ENCODE measurements around the gene PRDM1.

The PRDM1 gene

DNA sequence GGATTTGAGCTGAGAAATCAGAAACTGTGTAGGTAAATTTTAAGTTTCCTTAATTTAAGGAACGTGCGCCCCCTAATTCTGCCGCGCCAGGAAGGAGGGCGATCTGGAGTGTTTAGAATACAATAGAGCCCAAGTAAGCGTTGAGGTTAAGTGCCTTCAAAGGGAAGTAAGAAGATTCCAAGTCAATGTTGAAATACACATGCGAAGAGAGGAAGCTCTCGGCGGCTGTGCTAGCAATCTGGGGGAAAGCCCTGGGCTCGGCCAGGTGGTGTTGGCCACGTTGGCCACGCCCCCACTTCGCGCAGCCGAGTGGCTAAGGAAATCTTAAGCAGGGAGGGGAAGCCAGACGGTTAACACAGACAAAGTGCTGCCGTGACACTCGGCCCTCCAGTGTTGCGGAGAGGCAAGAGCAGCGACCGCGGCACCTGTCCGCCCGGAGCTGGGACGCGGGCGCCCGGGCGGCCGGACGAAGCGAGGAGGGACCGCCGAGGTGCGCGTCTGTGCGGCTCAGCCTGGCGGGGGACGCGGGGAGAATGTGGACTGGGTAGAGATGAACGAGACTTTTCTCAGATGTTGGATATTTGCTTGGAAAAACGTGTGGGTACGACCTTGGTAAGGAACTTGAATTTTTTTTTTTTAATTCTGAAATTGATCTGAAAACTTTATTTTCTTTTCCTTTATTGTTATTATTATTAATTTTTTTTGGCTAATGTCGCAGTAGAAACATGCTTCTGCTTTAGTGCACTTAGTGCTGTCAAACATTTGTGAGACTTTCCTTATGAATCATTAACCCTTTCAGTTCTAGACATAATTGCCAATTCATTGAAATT, at the start of gene PRDM1:
Gene PRDM1, plus strand, starts transcription at position 353 of the 830 bp plus-strand sequence. Its CDS starts 218 bp downstream, at position 571.
- Mint-ChIP-seq H3K9me3 (no peaks in the 10 kb centered on the region), H3K4me3 (peak within 1 kb of the TSS; percentile 94), H3K27me3 (peaks cover 20% of the 10 kb centered on the region), H3K4me1 (peaks cover 87% of the 10 kb centered on the region), H3K27ac (peak within 1 kb of the TSS; percentile 66), H3K36me3 (peaks cover 1% of the 10 kb centered on the region)

DNA sequence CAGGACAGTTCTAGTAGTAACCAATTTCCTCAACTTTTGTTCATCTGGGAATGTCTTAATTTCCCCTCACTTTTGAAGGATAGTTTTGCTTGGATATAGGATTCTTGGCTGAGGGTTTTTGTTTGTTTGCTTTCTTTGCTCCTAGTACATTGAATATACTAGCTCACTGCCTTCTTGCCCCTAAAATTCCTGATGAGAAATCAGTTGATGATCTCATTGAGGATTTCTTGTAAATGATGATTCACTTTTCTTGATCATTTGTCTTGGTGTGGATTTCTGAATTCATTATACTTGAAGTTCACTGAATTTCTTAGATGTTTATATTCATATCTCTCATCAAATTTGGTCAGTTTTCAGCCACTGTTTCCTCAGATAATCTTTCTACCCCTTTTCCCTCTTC, 49.1 kb upstream of the PRDM1 start:
- peaks cover 9% of the 10 kb centered on the region for H3K4me1 Mint-ChIP-seq
- H3K27ac Mint-ChIP-seq = no peak overlapping the region
- H3K9me3 Mint-ChIP-seq = peaks cover 13% of the 10 kb centered on the region
- peaks cover 7% of the 10 kb centered on the region for H3K36me3 Mint-ChIP-seq
- H3K27me3 Mint-ChIP-seq = no peaks in the 10 kb centered on the region
- peak overlapping the region; percentile 2 for H3K4me3 Mint-ChIP-seq

DNA sequence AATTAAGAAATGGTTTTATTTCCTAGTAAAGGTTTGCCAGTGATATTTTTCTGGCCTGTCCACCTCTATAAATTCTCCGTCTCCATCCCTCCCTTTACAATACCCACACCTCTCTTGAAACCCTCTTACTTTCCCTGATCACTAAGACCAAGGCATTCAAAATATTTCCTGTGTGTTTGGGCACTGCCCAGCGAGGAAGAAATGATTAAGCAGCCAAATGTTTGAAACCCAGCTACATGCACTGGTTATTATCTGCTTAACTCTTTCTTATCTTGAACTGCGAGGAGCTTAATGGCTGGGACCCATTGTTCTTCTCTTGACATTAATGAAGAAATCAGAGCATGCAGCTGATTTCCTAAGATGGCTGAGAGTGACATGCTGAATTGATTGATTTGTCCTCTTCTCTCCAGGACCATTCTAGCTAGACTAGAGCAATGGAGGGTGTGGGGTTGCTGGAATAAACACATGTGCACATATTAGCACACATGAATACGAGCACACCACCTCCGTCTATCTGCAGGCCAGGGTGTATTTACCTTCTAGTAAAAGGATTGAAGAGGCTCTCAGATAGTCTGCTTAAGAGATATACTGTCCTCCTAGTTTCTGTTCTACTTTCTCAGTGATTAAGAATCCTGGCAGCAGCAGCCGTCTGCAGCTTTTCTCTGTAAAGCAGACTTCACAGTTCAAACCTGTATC, 46.1 kb upstream of the PRDM1 start:
- Mint-ChIP-seq H3K9me3 (peaks cover 13% of the 10 kb centered on the region), H3K36me3 (peaks cover 7% of the 10 kb centered on the region), H3K27ac (no peak overlapping the region), H3K4me1 (peaks cover 9% of the 10 kb centered on the region), H3K27me3 (no peaks in the 10 kb centered on the region), H3K4me3 (no peak overlapping the region)

DNA sequence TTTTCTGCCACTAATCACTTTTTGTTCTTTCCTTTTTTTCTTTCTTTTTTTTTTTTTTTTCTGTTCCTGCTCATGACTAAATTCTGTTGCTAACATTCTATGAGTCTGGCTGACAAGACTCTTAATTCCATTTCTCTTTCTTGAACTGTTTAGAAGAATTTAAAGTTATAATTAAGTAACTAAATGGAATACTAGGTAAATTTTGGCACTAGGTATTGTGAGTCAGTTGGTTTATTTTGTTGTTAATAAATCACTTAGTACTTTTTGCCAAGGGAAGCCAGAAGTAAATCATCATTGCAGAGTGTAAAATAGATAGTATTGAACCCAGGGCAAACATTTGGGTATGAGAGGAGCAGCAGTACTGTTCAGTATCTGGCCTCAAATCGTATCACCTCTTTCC, 42.0 kb upstream of the PRDM1 start:
- Mint-ChIP-seq H3K27ac (no peak overlapping the region), H3K9me3 (no peaks in the 10 kb centered on the region), H3K4me1 (no peaks in the 10 kb centered on the region), H3K36me3 (no peaks in the 10 kb centered on the region), H3K27me3 (no peaks in the 10 kb centered on the region), H3K4me3 (no peak overlapping the region)

DNA sequence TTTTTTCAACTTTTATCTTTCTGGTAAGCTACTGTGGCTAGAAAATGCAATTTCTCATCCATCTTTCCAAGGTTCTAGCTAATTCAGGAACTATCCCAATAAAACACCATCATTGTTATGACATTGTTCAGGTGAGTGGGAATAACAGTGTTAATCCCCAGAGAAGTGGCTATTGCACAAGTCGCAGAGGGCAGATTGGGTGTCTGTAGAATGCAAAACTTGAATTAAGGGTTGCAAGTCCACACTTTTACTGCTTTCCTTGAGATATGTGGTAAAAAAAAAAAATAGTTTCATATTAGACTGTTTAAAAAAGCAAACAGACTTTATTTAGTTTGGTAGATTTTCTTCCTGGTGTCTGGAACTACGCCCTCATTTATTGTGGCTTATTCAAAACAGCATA, 41.1 kb upstream of the PRDM1 start:
- H3K4me1 Mint-ChIP-seq = no peaks in the 10 kb centered on the region
- no peak overlapping the region for H3K4me3 Mint-ChIP-seq
- no peaks in the 10 kb centered on the region for H3K36me3 Mint-ChIP-seq
- no peak overlapping the region for H3K27ac Mint-ChIP-seq
- no peaks in the 10 kb centered on the region for H3K27me3 Mint-ChIP-seq
- H3K9me3 Mint-ChIP-seq = no peaks in the 10 kb centered on the region

DNA sequence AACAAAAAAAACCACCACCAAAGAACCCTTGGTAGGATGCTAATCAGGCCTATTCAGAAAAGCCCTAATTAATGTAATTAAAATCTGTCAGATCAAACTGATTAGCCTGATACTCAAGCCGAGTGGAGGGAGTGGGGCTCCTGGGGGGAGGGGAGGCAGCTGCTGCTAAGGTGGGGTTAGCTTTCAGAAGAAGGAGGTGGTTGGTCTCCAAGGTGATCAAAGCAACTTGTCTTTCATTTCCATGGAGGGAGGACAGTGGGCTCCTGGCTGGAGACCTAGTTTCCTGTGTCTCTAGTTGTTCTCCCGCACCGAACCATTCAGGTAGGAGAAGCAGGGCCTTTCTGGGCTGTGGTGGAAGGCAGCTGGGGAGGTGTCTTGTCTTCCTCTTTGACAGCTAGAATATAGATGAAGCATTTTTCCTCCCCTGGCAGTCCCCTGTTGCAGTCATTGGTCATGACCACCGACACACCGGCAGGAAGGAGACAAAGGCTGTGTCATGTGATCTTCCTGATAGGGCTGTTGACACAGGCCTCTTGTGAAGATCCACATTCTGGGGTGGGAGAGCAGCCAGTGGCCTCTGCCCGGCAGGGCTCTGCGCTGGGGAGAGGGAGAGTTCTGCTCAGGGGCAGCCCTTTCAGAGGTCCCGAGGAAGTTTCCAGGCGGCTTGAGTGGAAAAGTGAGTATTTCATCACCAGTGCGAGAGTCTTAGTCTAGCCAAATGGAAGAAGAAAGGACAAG, 39.9 kb upstream of the PRDM1 start:
- H3K9me3 Mint-ChIP-seq = no peaks in the 10 kb centered on the region
- no peaks in the 10 kb centered on the region for H3K27me3 Mint-ChIP-seq
- H3K4me3 Mint-ChIP-seq = no peak overlapping the region
- no peaks in the 10 kb centered on the region for H3K36me3 Mint-ChIP-seq
- H3K4me1 Mint-ChIP-seq = peaks cover 7% of the 10 kb centered on the region
- no peak overlapping the region for H3K27ac Mint-ChIP-seq

DNA sequence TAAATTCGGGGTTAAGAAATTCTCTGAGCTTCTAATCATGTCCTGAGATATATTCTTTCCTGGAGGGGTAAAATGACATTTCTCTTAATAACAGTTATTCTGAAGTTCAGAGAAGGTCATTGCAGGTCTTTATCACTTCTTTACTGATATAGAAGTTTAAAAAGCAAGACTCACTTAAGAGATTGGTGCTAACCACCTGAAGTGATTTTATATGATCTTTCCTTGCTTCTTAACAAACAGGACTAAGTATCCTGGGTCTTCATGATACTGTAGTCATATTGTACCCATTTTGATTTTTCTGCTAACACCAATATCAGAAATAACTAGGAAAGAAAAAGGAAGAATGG, 39.3 kb upstream of the PRDM1 start:
- Mint-ChIP-seq H3K9me3 (no peaks in the 10 kb centered on the region), H3K27me3 (no peaks in the 10 kb centered on the region), H3K36me3 (no peaks in the 10 kb centered on the region), H3K27ac (no peak overlapping the region), H3K4me3 (no peak overlapping the region), H3K4me1 (peaks cover 11% of the 10 kb centered on the region)

DNA sequence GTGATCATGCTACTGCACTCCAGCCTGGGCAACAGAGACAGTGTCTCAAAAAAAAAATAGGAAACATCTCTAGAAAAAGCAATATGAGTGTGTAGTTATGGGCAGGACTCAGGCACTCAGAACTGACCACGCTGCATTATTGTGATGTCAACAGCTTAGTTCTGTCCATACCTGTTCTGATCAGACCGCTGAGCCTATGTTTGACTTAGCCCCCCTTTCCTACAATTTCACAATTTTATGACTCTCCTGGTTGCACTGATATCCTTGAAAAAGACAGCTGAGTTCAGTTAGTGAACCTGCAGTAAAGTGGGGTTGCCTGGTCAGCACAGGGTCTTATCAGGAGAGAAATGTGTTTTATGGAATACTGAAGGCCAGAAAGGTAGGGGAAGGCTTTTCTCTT, 37.8 kb upstream of the PRDM1 start:
- Mint-ChIP-seq H3K9me3 (no peaks in the 10 kb centered on the region), H3K27me3 (no peaks in the 10 kb centered on the region), H3K4me1 (peaks cover 11% of the 10 kb centered on the region), H3K4me3 (no peak overlapping the region), H3K36me3 (no peaks in the 10 kb centered on the region), H3K27ac (no peak overlapping the region)

DNA sequence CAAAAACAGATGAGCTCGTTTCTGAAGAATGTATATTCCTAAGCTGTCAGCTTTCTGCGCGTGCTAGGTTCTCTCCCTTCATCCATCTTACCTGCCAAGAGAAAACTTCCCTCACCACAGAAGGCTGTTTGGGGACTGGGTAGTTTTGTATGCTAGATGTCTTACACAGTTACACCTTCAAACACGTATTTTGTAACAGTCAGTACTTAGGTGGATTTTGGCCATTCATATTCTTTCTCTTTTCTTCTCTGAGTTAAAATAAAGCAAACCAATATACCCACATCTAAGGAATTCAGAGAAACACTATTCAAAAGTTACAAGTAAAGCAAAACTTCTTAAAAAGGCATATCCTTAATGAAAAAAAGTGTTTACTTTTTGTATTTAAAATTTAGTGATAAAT, 35.6 kb upstream of the PRDM1 start:
- no peak overlapping the region for H3K27ac Mint-ChIP-seq
- H3K27me3 Mint-ChIP-seq = no peaks in the 10 kb centered on the region
- no peaks in the 10 kb centered on the region for H3K36me3 Mint-ChIP-seq
- no peak overlapping the region for H3K4me3 Mint-ChIP-seq
- no peaks in the 10 kb centered on the region for H3K9me3 Mint-ChIP-seq
- peaks cover 14% of the 10 kb centered on the region for H3K4me1 Mint-ChIP-seq

DNA sequence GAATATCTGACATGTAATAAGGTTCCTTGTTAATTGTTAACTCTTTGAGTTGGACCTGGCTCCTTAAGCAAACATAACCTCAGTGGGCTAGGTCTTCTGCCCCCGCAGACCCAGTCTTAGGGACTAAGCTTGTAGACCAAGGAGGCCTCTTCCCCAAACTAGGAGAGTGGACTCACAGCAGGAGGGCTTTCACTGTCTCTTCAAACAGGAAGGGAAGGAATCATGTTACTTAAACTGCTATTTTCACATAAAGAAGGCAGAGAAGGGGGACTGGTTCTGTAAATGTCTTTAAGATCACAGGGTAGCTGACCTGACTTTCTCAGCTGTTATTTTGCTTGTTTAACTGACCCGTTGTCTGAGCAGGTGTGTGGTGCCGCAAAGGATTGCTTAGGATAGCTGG, 34.9 kb upstream of the PRDM1 start:
- no peak overlapping the region for H3K4me3 Mint-ChIP-seq
- H3K27me3 Mint-ChIP-seq = no peaks in the 10 kb centered on the region
- no peaks in the 10 kb centered on the region for H3K9me3 Mint-ChIP-seq
- no peak overlapping the region for H3K27ac Mint-ChIP-seq
- H3K4me1 Mint-ChIP-seq = peaks cover 21% of the 10 kb centered on the region
- no peaks in the 10 kb centered on the region for H3K36me3 Mint-ChIP-seq

DNA sequence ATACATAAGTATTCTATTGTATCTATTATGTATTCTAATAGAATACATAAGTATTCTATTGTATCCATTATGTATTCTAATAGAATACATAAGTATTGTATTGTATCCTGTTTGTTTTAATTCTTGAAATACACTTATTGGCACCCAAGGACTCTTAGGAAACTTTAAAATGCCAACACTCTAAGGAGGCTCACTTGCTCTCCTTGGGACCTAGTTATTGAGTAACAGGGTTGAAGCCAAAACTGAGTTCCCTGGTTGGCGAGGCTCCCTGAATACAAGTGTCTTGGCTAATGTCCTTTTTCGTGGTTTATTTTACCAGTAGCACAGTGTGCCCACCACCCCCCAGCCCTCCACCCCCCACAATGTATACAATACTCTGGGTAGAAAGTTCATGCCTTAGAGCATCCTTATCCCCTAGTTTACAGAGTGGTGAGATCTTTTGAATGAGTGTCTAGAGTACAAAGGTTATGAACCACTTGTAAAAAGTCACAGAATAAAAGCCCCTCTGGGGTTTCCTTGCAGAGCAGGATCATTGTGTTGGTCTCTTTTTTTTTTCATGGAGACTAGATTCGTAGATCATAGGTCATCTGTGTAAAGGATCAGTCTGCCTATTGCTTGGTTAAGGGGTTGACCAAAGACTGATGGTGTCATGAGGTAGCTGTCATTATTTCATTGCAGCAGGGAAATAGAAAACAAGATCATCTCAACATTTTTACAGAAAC, 32.5 kb upstream of the PRDM1 start:
- Mint-ChIP-seq H3K4me3 (no peak overlapping the region), H3K9me3 (no peaks in the 10 kb centered on the region), H3K27ac (no peak overlapping the region), H3K36me3 (no peaks in the 10 kb centered on the region), H3K4me1 (peaks cover 33% of the 10 kb centered on the region), H3K27me3 (no peaks in the 10 kb centered on the region)

DNA sequence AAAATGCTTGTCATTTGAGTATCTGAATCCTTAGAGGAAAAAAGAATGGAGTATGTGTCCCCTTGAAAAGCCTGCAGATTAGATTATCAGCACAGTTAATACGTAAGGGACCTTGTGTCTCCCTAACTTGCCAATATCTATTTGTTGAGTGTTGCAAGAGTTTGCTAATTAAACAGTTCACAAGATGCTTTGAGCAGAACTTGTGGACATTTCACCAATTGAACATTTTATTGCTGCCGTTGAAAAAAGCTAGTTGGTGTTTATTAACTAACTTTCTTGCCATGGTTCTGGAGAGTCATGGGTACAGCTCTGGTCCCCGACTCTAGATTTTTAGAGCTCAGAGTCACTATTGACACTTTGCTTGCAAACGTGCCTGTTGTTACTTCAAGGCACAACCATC, 30.6 kb upstream of the PRDM1 start:
- no peak overlapping the region for H3K4me3 Mint-ChIP-seq
- peak overlapping the region; percentile 49 for H3K27ac Mint-ChIP-seq
- no peaks in the 10 kb centered on the region for H3K9me3 Mint-ChIP-seq

DNA sequence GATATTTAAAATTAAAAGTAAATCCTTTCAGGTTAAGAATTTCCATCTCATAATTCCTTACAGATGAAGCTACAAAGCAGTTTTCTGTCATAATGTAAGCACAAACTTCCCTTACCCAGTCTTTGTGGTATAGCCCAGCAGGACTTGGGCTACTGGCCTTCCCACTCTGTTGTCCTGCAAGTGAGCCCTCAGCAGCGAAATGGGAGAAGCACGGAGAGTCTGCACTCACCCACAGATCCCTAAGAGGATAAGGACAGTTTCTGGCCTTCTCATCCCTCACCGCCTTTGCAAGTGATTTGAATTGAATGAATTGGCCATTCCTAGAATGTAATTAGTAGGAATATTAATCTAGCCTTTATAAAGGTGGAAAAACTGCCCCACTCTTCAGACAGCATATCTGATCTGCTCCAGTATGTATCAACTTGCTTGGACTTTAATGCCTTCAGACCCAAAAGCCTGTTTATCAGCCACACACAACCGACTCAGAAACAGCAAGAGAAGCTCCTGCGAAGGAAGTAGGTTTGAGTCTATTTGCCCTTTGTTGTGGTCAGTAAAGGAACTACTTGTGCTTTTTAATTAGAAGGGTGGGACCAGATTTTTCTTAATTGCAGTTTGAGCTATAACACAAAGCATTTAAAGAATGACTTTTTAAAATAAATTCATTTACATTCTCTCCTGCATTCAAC, 29.9 kb upstream of the PRDM1 start:
- Mint-ChIP-seq H3K27me3 (no peaks in the 10 kb centered on the region), H3K9me3 (no peaks in the 10 kb centered on the region), H3K4me3 (peak overlapping the region; percentile 47), H3K27ac (no peak overlapping the region), H3K36me3 (no peaks in the 10 kb centered on the region), H3K4me1 (peaks cover 27% of the 10 kb centered on the region)

More for the DNA sequence above, 30.6 kb upstream of the PRDM1 start:
- Mint-ChIP-seq H3K4me1 (peaks cover 32% of the 10 kb centered on the region), H3K36me3 (no peaks in the 10 kb centered on the region), H3K27me3 (no peaks in the 10 kb centered on the region)

DNA sequence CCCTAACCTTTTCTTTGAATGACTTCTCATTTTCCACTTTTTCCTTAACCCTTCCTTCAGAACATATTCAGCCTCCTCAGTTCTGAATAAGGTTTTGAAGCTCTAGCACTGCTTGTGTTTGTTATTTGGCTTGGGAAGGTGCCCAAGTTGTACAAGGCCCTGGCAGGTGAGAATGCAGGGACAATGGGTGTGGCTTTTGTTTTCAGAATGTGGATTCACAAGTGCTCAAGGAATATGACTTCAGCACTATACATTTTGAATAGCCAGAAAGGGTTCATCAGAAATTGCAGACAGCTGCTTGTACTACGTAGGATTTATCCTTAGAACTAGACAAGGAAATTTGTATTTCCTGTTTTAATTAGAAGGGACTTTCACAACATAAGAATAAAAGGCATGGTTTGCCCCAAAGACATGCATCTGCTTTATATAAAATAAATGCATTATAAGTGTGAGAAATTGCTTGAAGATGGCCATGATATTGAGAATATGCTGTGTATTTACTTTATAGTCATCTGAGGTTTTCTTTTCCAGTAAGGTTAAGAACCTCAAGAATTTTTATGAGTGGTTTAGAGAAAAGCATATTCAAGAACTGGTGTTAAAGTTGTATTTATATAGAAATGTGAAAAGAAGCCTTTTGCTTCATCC, 29.3 kb upstream of the PRDM1 start:
- Mint-ChIP-seq H3K27ac (no peak overlapping the region), H3K36me3 (no peaks in the 10 kb centered on the region), H3K4me3 (peak overlapping the region; percentile 43), H3K27me3 (no peaks in the 10 kb centered on the region), H3K9me3 (no peaks in the 10 kb centered on the region), H3K4me1 (peaks cover 23% of the 10 kb centered on the region)

DNA sequence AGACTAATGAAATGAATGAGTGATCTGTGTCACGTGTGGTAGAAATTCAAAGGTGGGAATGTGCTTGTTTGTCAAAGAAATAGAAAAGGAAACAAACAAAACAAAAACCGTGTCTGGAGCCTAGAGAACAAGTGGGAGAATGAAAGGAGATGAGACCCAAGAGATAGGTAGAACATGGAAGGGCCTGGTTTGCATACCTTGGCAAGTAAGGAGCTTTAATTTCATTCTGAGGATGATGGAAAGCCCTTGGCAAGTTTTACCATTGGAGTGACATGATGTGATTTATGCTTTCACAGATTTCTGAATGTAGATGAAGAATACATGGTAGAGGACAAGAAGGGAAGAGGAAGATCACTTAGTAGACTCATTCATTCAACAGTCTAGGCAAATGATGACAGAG, 26.8 kb upstream of the PRDM1 start:
- no peaks in the 10 kb centered on the region for H3K9me3 Mint-ChIP-seq
- no peaks in the 10 kb centered on the region for H3K27me3 Mint-ChIP-seq
- H3K27ac Mint-ChIP-seq = no peak overlapping the region
- H3K4me1 Mint-ChIP-seq = peaks cover 23% of the 10 kb centered on the region
- H3K4me3 Mint-ChIP-seq = no peak overlapping the region
- no peaks in the 10 kb centered on the region for H3K36me3 Mint-ChIP-seq

All from activated naive CD4-positive, alpha-beta T cell treated with anti-CD3 and anti-CD28 coated beads, Interleukin-2, amount 50 U/mL, for 24 hours (primary cell).